HEK293 (cell line): ENCODE measurements around the gene EEF2K.

Source experiments
- GLIS1 ChIP-seq: fragments of 450-650 bp; formaldehyde crosslinking; IDR thresholded peaks from 2 replicates; pipeline ENCODE4 v1.5.1; 2016; ENCODE audit warnings: missing biosample characterization, missing genetic modification characterization
- HOXC10 ChIP-seq: sonication (generic); formaldehyde crosslinking; IDR thresholded peaks from 2 replicates; pipeline ENCODE4 v1.8.1; 2023; ENCODE audit warnings: mild to moderate bottlenecking, missing genetic modification reagents
- PRDM10 ChIP-seq: fragments of 450-650 bp; formaldehyde crosslinking; IDR thresholded peaks from 2 replicates; pipeline ENCODE4 v1.5.1; 2016; ENCODE audit warnings: missing biosample characterization, missing genetic modification characterization
- SP2 ChIP-seq: fragments of 450-650 bp; formaldehyde crosslinking; IDR thresholded peaks from 2 replicates; pipeline ENCODE4 v1.5.1; 2016; ENCODE audit warnings: missing biosample characterization, missing genetic modification characterization
- SP3 ChIP-seq: fragments of 450-650 bp; formaldehyde crosslinking; IDR thresholded peaks from 2 replicates; pipeline ENCODE4 v1.5.1; 2016; ENCODE audit warnings: missing biosample characterization, missing genetic modification characterization
- TCF7L2 ChIP-seq: IDR thresholded peaks from 2 replicates; pipeline ENCODE4 v1.6.1; 2011; ENCODE audit warnings: low read depth, mild to moderate bottlenecking, inconsistent platforms, low read length, moderate library complexity, borderline replicate concordance
- ZBTB17 ChIP-seq: fragments of 450-650 bp; formaldehyde crosslinking; IDR thresholded peaks from 2 replicates; pipeline ENCODE4 v1.5.1; 2016; ENCODE audit warnings: missing biosample characterization, missing genetic modification characterization
- ZBTB20 ChIP-seq: fragments of 450-650 bp; formaldehyde crosslinking; IDR thresholded peaks from 2 replicates; pipeline ENCODE4 v1.5.1; 2016; ENCODE audit warnings: missing biosample characterization, missing genetic modification characterization
- ZBTB7A ChIP-seq: fragments of 450-650 bp; formaldehyde crosslinking; IDR thresholded peaks from 2 replicates; pipeline ENCODE4 v1.5.1; 2016; ENCODE audit warnings: low read depth, missing biosample characterization, missing genetic modification characterization
- ZIC2 ChIP-seq: fragments of 450-650 bp; formaldehyde crosslinking; IDR thresholded peaks from 2 replicates; pipeline ENCODE4 v1.5.1; 2016; ENCODE audit warnings: missing biosample characterization, missing genetic modification characterization
- ZNF112 ChIP-seq: fragments of 450-650 bp; formaldehyde crosslinking; IDR thresholded peaks from 2 replicates; pipeline ENCODE4 v1.5.0; 2017; ENCODE audit warnings: missing biosample characterization, missing genetic modification characterization
- ZNF146 ChIP-seq: fragments of 450-650 bp; formaldehyde crosslinking; IDR thresholded peaks from 2 replicates; pipeline ENCODE4 v1.5.1; 2016; ENCODE audit warnings: missing biosample characterization, missing genetic modification characterization
- ZNF155 ChIP-seq: fragments of 450-650 bp; formaldehyde crosslinking; IDR thresholded peaks from 2 replicates; pipeline ENCODE4 v1.5.1; 2016; ENCODE audit warnings: missing biosample characterization, missing genetic modification characterization
- ZNF184 ChIP-seq: fragments of 450-650 bp; IDR thresholded peaks from 2 replicates; pipeline ENCODE4 v1.5.1; 2018; ENCODE audit warnings: missing biosample characterization, mild to moderate bottlenecking, missing genetic modification characterization
- ZNF274 ChIP-seq, 2 experiments: fragments of 200-500 bp in 1 of 2; fragments of 450-650 bp in 1 of 2; sonication (Bioruptor generic) in 1 of 2; formaldehyde crosslinking in 1 of 2; IDR thresholded peaks; 2 replicates each; pipeline versions ENCODE4 v1.5.1 to v1.6.1; 2014 to 2016; ENCODE audit warnings: borderline replicate concordance in 1 of 2, inconsistent platforms in 1 of 2, low read length in 1 of 2, missing biosample characterization in 1 of 2, missing genetic modification characterization in 1 of 2
- ZNF311 ChIP-seq: fragments of 450-650 bp; formaldehyde crosslinking; IDR thresholded peaks from 2 replicates; pipeline ENCODE4 v1.5.1; 2017; ENCODE audit warnings: missing biosample characterization, missing genetic modification characterization, borderline replicate concordance
- ZNF335 ChIP-seq: fragments of 450-650 bp; formaldehyde crosslinking; conservative IDR thresholded peaks from 2 replicates; pipeline ENCODE4 v1.5.1; 2016; ENCODE audit warnings: missing biosample characterization, missing genetic modification characterization
- ZNF366 ChIP-seq: fragments of 450-650 bp; formaldehyde crosslinking; conservative IDR thresholded peaks from 2 replicates; pipeline ENCODE4 v1.5.1; 2016; ENCODE audit warnings: missing biosample characterization, missing genetic modification characterization
- ZNF394 ChIP-seq: fragments of 450-650 bp; formaldehyde crosslinking; IDR thresholded peaks from 2 replicates; pipeline ENCODE4 v1.5.1; 2016; ENCODE audit warnings: missing biosample characterization, missing genetic modification characterization, mild to moderate bottlenecking, moderate library complexity, borderline replicate concordance
- ZNF416 ChIP-seq: fragments of 450-650 bp; formaldehyde crosslinking; IDR thresholded peaks from 2 replicates; pipeline ENCODE4 v1.5.1; 2016; ENCODE audit warnings: missing biosample characterization, missing genetic modification characterization
- ZNF548 ChIP-seq: fragments of 450-650 bp; formaldehyde crosslinking; IDR thresholded peaks from 2 replicates; pipeline ENCODE4 v1.5.1; 2016; ENCODE audit warnings: missing biosample characterization, missing genetic modification characterization
- ZNF629 ChIP-seq: fragments of 450-650 bp; formaldehyde crosslinking; IDR thresholded peaks from 2 replicates; pipeline ENCODE4 v1.5.1; 2017; ENCODE audit warnings: missing biosample characterization, missing genetic modification characterization
- ZNF660 ChIP-seq: fragments of 450-650 bp; IDR thresholded peaks from 2 replicates; pipeline ENCODE4 v1.5.1; 2018; ENCODE audit warnings: missing biosample characterization, mild to moderate bottlenecking, missing genetic modification characterization
- ZNF76 ChIP-seq: fragments of 450-650 bp; formaldehyde crosslinking; IDR thresholded peaks from 2 replicates; pipeline ENCODE4; 2016; ENCODE audit warnings: low read depth, missing biosample characterization, missing genetic modification characterization, borderline replicate concordance
- ZNF785 ChIP-seq: fragments of 450-650 bp; formaldehyde crosslinking; IDR thresholded peaks from 2 replicates; pipeline ENCODE4 v1.5.1; 2016; ENCODE audit warnings: missing biosample characterization, missing genetic modification characterization
- ZNF792 ChIP-seq: fragments of 450-650 bp; formaldehyde crosslinking; IDR thresholded peaks from 2 replicates; pipeline ENCODE4 v1.5.1; 2016; ENCODE audit warnings: missing biosample characterization, missing genetic modification characterization
- ZXDB ChIP-seq: fragments of 450-650 bp; formaldehyde crosslinking; IDR thresholded peaks from 2 replicates; pipeline ENCODE4 v1.5.1; 2016; ENCODE audit warnings: missing biosample characterization, missing genetic modification characterization
- TF ChIP-seq, protein P1 (sequence below): fragments of 450-650 bp; formaldehyde crosslinking; conservative IDR thresholded peaks from 2 replicates; pipeline ENCODE4 v1.5.1; 2016; ENCODE audit warnings: low read depth, missing biosample characterization, missing genetic modification characterization
- TF ChIP-seq, protein P2 (sequence below): fragments of 450-650 bp; formaldehyde crosslinking; IDR thresholded peaks from 2 replicates; pipeline ENCODE4 v1.5.1; 2016; ENCODE audit warnings: missing biosample characterization, missing genetic modification characterization
- TF ChIP-seq, protein P3 (sequence below): fragments of 450-650 bp; formaldehyde crosslinking; IDR thresholded peaks from 2 replicates; pipeline ENCODE4 v1.5.1; 2016; ENCODE audit warnings: missing biosample characterization, missing genetic modification characterization

EEF2K gene

DNA sequence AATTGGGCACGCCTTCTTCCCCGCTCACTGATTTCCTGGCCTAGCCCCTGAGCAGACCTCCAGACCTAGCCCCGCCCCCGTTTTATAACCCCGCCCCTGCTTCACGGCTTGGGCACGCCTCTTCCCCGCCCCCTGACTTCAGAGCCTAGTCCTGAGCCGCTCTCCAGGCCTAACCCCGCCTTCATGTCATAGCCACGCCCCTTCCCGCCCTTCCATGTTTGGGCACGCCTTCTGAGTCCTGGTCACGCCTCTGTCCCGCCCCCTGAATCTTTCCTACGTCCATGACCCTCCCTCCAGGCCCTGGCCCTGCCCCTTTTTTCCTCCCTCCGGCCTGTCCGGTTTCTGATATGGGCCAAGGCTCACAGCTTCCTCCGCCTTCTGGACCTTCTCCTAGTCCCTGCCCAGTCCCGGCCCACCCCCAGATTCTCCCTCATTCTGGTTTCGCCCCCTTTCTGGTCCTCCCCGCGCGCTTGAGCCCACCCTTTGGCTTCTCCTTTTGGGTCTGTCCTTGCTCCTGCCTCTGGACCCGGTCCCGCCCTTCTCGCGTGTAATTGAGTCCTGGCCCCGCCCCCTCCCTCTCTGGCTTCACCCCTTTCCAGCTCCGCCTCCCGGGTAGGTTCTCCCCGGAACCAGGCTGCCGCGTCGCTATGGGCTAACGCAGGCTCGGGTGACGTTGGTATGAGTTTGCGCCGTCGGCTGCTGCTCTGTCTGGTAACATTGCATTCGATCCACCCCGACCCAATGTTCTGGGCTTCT is 15.1 kb upstream of the EEF2K start (continued):
- TF ChIP-seq ZNF76 (tag by site-specific recombination) (peak; percentile 14; the same call in 1 of the 2 replicates), GLIS1 (tag by site-specific recombination) (peak; percentile 35; the same call in 1 of the 2 replicates), ZNF366 (tag by site-specific recombination) (peak; percentile 86), ZNF792 (no peak), ZNF274 (IDR thresholded peaks at IDR 0.05; ENCODE audit: low read length) (no peak), ZNF274 (tag by site-specific recombination; IDR thresholded peaks at IDR 0.05; ENCODE audit: borderline replicate concordance) (no peak), ZBTB17 (peak; percentile 92), SP2 (tag by site-specific recombination) (peak; percentile 86), ZNF146 (tag by site-specific recombination) (no peak), ZBTB7A (tag by site-specific recombination) (no peak), ZNF416 (no peak), ZNF785 (tag by site-specific recombination) (no peak), ZNF155 (tag by site-specific recombination) (no peak), PRDM10 (tag by site-specific recombination) (peak; percentile 97), ZNF629 (tag by site-specific recombination) (peak; percentile 91), SP3 (tag by site-specific recombination) (peak; percentile 100), ZIC2 (tag by site-specific recombination) (no peak), ZNF311 (no peak), TCF7L2 (no peak), ZNF660 (tag by site-specific recombination) (peak; percentile 16; the same call in 1 of the 2 replicates), ZXDB (peak; percentile 49; the same call in 1 of the 2 replicates), ZNF184 (tag by site-specific recombination) (no peak), ZNF335 (peak; percentile 77), ZNF548 (tag by site-specific recombination) (no peak), ZBTB20 (tag by site-specific recombination) (peak; percentile 90), ZNF112 (no peak), HOXC10 (CRISPR knock-in tag) (no peak), ZNF394 (tag by site-specific recombination) (no peak; the same call in 1 of the 2 replicates)
- TF ChIP-seq, protein P1, sequence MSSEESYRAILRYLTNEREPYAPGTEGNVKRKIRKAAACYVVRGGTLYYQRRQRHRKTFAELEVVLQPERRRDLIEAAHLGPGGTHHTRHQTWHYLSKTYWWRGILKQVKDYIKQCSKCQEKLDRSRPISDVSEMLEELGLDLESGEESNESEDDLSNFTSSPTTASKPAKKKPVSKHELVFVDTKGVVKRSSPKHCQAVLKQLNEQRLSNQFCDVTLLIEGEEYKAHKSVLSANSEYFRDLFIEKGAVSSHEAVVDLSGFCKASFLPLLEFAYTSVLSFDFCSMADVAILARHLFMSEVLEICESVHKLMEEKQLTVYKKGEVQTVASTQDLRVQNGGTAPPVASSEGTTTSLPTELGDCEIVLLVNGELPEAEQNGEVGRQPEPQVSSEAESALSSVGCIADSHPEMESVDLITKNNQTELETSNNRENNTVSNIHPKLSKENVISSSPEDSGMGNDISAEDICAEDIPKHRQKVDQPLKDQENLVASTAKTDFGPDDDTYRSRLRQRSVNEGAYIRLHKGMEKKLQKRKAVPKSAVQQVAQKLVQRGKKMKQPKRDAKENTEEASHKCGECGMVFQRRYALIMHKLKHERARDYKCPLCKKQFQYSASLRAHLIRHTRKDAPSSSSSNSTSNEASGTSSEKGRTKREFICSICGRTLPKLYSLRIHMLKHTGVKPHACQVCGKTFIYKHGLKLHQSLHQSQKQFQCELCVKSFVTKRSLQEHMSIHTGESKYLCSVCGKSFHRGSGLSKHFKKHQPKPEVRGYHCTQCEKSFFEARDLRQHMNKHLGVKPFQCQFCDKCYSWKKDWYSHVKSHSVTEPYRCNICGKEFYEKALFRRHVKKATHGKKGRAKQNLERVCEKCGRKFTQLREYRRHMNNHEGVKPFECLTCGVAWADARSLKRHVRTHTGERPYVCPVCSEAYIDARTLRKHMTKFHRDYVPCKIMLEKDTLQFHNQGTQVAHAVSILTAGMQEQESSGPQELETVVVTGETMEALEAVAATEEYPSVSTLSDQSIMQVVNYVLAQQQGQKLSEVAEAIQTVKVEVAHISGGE = 0 out of 2 replicates have a peak, but pooled peaks have one; percentile 25
- TF ChIP-seq, protein P2, sequence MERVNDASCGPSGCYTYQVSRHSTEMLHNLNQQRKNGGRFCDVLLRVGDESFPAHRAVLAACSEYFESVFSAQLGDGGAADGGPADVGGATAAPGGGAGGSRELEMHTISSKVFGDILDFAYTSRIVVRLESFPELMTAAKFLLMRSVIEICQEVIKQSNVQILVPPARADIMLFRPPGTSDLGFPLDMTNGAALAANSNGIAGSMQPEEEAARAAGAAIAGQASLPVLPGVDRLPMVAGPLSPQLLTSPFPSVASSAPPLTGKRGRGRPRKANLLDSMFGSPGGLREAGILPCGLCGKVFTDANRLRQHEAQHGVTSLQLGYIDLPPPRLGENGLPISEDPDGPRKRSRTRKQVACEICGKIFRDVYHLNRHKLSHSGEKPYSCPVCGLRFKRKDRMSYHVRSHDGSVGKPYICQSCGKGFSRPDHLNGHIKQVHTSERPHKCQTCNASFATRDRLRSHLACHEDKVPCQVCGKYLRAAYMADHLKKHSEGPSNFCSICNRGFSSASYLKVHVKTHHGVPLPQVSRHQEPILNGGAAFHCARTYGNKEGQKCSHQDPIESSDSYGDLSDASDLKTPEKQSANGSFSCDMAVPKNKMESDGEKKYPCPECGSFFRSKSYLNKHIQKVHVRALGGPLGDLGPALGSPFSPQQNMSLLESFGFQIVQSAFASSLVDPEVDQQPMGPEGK (tag by site-specific recombination) = peak; percentile 84
- TF ChIP-seq, protein P3, sequence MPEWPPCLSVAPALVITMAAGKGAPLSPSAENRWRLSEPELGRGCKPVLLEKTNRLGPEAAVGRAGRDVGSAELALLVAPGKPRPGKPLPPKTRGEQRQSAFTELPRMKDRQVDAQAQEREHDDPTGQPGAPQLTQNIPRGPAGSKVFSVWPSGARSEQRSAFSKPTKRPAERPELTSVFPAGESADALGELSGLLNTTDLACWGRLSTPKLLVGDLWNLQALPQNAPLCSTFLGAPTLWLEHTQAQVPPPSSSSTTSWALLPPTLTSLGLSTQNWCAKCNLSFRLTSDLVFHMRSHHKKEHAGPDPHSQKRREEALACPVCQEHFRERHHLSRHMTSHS (tag by site-specific recombination) = no peak
